ENCODE results near the gene CLIC3.

CLIC3 gene

DNA sequence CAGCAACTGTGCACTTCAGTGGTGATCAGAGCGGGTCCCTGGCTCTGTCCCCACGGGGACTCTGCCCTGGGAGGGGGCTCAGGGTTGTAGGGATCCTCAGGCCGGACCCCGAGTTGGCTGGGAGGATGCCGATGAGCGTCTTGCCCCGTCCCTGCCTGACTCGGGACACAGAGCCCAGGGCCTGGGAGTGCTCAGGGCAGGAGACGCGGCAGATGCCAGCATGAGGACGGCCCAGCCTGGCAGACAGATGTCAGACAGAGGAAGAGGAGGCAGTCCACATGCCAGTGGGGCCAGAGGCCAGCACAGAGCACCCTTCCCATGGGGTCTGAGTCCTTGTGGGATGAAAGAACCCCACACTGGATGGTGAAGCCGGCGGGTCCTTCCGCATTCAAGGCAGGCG, 33.0 kb downstream of the CLIC3 start:
- DNase-seq, result no peak

DNA sequence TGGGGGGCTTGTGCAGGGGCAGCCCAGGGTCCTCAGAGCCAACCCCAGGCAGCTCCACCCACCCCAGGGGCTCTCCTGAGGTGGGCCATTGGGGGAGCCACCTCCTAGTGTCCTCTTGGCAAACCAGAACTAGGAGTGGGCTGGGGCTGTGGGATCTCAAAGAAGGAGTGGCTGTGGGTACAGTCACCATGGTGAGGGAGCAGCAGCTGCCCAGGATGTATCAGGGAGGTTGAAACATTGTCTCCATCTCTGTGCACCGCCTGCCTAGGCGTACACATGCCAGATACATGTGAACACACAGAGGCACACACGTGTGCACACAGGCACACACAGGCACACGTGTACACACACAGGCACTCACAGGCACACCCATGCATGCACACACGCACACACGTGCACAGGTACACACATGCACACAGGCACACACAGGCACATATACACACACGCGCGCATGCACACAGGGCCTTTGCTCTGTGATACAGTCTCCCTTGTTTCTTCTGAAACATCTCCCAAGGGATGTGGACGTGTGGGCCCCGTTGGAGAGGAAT, 33.6 kb downstream of the CLIC3 start:
- DNase-seq, result no peak

DNA sequence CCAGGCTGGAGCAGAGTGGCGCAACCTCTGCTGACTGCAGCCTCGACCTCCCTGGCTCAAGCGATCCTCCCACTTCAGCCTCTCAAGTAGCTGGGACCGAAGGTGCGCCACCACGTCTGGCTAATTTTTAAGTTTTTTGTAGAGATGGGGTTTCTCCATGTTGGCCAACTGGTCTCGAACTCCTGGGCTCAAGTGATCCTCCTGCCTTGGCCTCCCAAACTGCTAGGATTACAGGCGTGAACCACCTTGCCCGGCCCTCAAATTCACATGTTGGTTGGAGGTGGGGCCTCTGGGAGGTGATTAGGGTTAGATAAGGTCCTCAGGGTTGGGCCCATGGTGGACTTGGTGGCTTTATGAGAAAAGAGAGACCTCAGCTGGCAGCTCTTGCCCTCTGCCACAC, 34.2 kb downstream of the CLIC3 start:
- DNase-seq, result no peak

DNA sequence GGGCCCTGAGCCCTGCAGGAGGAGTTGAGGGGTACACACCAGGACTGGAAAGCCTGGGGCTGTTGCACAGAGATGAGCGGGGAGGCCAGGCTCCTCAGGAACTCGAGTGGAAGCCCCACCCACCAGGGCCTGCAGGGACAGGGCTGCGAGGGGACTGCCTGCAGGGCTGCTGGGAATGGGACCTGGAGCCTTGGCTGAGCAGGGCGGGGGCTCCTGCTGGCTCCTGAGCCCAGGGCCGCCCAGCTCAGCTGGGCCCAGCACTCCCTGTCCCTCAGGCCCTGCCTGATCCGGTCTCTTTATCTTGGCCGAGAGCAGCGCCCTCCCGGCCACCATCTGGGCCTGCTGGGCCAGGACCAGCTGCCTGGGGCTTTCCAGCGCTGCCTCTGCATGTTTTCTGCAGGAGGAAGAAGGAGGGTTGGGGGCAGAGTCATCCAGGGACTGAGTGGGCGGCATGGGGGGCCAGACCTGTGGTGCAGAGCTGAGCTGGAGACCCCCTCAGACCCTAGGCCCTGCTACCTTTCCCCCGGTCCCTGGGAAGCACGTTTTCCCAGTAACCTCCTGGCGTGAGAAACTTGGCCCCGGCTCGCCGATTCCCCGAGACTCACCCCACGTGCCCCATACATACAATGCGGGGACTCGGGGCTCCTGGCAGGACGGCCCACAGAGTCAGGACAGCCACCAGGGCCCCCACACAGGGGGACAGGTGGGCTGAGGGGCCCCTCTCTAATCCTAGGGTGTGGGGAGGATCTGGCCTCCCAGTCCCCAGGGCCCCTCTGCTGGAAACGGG, 34.9 kb downstream of the CLIC3 start:
- DNase-seq, result no peak

DNA sequence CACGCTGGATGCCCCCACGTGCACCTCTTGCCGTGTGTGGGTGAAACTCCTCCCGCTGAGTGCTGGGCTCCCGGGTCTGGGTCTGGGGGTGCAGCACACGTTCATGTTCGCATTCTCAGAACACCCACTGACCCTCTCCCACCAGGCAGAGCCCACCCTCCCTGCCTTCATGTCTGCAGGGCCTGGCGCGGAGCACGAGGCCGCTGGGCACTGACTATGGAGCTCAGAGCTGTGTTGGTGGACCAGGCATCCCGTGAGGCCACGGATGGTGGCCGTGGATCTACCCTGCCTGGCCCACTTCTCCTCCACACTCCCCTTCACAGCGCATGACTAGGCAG, 35.5 kb downstream of the CLIC3 start:
- DNase-seq, result no peak

DNA sequence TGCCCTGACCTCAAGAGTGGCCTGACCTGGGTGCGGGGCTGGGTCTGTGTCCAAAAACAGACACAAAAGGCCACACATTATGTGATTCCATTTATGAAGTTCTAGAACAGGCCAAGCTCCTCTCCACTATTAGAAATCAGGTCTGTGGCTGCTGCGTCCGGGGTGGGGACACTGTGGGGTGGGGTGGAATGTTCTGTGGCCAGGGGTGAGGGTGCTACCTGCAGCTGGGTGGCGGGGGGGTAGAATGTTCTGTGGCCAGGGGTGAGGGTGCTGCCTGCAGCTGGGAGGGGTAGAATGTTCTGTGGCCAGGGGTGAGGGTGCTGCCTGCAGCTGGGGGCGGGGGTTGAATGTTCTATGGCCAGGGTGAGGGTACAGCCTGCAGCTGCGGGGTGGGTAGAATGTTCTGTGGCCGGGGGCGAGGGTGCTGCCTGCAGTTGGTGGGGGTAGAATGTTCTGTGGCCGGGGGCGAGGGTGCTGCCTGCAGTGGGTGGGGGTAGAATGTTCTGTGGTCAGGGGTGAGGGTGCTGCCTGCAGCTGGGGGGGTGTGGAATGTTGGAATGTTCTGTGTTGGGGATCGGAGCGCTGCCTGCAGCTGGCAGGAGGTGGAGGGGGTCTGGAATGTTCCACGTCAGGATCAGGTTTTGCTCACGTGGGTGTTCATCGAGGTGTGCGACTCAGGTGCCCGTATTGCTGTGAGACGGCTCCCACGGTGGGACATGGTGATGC, 36.0 kb downstream of the CLIC3 start:
- DNase-seq, result no peak

DNA sequence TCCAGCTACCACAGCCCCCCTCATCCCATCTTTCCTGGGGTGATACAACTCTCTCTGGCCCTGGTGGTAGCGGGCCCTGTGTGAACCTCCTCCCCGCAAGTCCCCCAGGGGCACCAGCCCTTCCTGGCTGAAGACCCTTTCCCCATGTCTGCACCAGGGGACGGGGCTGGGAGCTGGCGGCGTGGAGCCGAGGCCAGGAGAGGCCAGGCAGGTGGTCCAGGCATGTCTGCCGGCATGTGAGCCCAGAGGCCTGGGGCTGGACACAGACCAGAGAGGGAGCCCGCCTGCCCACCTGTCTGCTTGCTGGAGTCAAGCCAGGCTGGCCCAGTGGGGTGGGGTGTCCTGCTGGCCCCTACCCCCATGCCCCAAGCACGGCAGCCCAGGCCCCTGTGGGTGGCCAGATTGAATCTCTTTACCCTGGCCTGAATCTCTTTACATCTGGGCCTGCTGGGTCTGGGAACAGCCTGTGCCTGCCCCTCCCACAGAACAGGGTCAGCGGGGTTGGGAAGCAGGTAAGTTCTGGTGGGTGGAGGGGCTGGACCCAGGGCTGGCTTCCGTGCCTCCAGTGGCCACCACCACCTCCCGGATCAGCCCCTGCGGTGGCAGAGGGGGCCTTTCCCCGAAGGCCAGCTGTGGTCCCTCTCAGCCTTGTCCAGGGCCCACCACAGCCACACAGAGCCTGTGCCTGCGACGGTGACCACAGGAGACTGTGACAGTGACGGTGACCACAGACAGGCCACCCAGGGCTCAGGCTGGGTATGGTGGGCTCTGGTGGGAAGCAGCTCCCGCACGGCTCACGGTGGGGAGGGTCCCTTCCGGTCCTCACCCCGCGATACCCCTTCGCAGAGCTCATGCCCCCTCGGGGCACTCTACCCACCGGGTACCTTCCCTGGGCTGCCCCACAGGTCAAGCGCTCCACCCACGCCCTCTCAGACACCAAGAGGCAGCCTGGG, 37.2 kb downstream of the CLIC3 start:
- DNase-seq, result no peak

DNA sequence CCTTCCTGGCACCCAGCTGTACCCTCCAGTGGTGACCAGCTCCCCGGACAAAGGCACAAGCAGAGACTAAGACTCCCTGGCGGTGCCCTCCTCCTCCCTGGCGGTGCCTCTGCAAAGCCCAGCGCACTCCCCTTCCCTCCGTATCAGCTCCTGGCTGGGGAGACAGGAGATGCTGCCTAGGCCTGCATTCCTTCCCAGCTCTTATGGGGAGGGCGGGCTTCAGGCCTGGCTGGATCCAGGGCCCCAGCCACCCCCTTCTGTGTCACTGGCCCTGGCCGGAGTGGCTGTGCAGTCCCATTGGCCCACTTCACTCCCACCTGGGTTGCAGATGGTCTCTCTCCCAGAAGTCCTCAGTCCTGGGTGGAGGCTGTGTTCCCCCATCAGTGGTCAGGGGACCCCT, 37.9 kb downstream of the CLIC3 start:
- no peak for DNase-seq

DNA sequence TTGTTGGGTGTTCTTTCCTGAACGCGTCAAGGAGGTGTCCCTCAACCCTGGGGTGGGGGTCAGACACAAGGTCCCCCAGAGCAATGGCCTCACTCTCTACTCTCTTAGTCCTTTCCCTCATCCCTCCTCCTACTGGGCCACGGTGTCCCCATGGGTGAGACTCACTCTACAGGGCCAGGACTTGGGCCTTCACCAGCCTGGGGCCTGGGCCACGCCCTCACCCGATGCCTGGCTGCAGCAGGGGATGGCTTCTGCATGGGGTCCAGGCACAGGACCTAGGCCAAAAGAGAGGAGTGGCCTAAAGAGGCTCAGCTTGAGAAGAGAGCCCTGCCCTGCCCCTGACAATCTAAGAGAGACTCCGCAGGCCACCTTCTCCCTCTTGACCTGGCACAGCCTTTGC, 38.5 kb downstream of the CLIC3 start:
- no peak for DNase-seq

DNA sequence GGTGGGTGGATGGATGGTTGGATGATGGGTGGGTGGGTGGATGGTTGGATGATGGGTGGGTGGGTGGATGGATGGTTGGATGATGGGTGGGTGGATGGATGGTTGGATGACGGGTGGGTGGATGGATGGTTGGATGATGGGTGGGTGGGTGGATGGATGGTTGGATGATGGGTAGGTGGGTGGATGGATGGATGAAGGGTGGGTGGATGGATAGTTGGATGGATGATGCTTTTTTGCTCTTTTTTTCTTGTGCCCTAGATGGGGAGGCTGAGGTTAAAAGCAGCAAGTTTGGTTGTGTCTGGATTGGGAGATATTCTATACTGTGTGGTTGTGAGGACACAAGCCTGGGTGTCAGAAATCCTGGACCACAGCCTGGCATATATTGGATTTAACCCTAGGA, 38.9 kb downstream of the CLIC3 start:
- DNase-seq, result no peak

DNA sequence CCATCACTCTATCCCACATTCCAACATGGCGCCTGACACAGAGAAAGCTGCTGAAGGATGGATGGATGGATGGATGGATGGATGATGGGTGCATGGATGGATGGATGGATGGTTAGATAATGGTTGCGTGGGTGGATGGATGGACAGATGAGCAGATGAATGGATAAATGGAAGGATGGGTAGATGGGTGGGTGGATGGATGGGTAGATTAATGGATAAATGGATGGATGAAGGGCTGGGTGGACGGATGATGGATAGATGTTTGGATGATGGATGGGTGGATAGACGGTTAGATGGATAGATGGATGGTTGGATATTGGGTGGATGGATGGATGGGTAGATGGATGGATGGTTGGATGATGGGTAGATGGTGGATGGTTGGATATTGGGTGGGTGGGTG, 39.8 kb downstream of the CLIC3 start:
- no peak for DNase-seq

DNA sequence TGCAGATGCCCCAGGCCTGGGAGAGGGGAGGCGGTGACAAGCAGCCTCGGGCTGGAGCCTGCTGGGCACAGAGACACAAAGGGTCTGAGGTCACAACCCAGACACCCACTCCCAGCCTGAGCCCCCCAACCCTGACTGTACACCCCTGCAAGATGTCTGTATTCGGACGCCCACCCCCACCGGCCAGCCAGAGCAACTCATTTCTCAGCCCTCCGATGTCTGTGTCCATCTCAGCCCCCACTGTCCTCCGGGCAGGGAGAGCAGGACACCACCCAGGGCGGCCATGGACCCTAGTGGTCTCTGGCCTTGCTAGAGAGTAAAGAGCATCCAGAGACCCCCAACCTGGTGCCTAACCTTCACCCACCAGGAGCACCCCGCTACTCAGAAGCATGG, 40.4 kb downstream of the CLIC3 start:
- no peak for DNase-seq

DNA sequence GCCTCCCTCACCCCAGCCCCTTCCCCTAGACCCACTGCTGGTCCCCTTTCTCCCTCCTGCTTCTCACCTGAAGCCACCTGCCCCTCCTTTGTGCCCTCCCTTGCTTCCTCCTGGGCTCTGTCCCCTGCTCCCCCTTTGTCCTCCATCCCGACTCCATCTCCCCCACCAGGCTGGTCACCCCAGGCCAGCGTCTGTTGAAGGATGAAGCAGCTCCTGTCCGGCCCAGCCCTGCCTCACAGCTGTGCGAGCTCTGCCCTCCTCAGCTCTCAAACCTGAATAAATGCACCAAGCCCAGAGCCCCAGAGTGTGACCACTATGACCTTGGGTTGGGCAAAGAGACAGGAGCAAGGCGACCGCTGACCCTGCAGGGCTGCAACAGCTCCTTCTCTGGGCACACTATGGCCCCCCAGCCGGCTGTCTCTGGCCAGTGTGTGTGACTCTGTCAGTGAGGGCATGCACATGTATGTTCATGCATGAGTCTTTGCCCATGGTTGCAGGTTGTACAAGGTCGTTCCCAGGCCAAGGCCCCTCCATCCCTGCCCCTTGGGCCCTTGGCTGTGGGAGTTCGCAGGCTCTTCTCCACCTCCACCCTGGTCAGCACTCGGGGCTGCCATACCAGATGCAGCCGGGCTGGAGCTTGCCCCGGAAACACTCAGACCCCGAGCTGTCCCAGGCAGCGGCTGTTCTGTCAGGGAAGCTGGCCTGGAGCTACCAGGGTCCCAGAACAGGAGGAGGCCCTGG, 41.0 kb downstream of the CLIC3 start:
- no peak for DNase-seq

DNA sequence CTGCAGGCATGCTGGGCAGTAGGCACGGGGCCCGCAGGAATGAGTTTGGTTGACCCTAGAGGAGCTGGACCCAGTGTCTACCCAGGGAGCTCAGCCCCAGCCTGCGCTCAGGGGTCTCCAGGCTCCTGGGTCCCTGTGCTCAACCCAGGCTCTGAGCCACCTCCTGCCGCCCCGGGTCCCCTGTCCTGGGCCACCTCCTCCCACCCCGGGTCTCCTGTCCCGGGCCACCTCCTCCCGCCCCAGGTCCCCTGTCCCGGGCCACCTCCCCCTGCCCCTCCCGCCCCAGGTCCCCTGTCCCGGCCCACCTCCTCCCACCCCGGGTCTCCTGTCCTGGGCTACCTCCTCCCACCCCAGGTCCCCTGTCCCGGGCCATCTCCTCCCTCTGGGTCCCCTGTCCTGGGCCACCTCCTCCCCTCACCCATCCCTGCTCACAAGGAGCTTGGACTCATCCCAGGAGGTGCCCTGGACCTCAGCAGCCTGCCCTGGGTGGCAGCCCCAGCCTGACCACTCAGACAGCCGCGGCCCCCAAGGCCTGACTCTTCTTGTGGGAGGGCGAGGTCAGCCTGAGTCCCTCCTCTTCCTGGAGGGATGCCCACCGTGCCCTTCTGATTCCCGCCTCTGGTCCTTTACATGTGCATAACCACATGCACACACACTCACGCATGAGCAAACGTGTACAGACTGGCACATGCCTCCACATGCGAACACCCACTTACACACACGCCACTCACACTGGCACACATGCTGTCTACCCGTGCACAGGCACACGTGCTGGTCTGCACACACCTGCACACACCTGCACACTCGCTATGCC, 41.9 kb downstream of the CLIC3 start:
- no peak for DNase-seq

DNA sequence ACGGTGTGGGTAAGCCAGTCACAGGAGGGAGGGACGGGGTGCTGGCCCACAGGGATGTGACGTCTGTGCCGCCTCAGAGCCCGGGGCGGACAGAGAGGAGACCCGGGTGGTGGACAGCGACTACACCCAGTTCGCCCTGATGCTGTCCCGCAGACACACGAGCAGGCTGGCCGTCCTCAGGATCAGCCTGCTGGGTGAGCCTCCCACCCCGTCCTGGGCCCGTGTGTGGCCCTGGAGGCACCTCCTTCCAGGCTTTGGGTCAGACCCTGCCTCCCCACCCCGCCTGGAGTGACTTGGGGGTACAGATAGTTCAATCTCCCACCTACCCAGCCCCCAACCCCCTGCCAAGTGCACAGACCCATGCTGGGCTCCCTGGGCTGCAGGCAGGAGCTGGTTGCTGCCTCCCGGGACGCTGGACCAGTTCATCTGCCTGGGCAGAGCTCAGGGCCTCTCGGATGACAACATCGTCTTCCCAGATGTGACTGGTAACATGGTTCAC, 42.5 kb downstream of the CLIC3 start:
- DNase-seq, result no peak

DNA sequence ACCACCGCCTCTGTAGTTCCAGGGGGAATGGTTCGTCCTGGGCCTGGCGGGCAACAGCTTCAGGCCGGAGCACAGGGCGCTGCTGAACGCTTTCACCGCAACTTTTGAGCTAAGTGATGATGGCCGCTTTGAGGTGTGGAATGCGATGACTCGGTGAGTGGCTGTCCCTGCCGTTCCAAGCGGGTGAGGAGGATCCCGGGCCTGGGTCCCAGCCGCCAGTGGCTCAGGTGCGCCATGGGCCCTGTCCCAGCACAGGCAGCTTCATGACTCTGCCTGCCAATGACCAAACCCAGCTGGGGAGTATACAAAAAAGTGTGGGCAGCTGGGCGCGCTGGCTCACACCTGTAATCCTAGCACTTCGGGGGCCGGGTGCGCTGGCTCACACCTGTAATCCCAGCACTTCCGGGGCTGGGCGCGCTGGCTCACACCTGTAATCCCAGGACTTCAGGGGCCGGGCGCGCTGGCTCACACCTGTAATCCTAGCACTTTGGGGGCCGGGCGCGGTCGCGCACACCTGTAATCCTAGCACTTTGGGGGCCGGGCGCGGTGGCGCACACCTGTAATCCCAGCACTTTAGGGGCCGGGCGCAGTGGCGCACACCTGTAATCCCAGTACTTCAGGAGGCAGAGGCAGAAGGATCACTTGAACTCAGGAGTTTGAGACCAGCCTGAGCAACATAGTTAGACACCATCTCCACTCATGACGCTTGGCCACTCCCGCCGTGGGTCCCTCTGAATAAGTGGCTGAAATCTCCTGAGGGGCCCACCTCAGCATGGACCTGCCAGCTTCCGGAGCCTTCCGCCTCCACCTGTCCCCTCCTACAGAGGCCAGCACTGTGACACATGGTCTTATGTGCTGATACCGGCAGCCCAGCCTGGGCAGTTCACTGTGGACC, 43.2 kb downstream of the CLIC3 start:
- DNase-seq, result no peak

DNA sequence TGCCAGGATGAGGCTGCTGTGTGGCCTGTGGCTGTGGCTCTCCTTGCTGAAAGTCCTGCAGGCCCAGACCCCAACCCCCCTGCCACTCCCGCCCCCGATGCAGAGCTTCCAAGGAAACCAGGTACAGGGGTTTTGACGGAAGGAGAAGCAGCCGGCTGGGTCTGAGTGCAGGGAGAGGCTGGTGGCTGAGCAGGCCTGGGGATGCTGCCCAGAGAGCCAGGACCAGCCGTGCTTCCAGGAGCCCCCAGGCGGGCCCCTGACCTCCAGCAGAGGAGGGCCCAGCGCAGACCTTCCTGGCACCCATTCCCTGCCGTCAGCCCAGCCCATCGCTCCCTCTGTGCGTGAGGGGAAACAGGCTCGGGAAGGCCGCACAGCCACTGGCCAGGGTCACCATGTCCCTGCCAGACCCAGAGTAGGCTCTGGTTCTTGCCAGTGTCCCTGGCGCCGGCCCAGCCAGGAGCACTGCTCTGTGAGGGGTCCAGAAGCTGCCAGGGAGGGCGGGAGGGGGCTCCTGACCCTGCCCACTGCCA, 44.0 kb downstream of the CLIC3 start:
- peak; percentile 38 for DNase-seq

DNA sequence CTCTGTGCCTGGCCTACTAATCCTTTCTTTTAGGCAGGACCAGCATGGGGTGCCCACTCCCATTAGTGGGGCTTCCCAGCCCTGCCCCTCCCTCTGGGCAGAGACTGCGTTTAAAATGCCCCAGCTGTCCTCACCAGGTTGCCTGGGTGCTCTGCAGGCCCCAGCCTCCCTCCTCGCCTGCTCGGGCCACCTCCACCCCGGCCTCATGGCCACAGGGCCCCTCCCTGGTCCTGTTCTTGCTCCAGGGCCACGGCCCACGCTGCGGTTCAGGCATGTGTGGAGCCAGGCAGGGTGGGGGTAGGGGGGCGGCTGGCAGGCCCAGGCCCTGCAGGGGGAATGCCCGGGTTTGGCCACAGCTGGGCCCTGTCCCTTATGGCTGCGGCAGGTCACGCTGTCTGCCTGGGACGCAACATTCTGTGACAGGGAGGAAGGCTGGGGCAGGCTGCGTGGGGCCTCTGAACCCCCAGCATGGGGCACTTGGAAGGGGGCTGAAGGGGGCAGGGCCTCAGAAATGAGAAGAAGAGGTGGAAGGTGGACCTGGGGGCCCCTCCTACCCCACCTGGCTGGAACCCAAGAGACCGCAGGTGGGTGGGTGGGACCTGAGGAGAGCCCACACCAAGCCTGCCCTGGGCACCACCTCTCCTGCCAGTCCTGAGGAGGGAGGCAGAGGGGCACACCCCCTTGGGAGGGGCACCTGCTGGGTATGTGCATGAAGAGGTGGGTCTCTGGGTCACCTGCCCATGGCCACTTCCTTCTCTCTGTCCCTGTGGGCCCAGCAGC, 44.6 kb downstream of the CLIC3 start, which contains the start of gene LCN12:
Gene LCN12 (plus strand): TSS at position 733 of the 780 bp plus-strand sequence. CDS start 55 bp downstream, outside the sequence.
- DNase-seq, result peak; percentile 38

DNA sequence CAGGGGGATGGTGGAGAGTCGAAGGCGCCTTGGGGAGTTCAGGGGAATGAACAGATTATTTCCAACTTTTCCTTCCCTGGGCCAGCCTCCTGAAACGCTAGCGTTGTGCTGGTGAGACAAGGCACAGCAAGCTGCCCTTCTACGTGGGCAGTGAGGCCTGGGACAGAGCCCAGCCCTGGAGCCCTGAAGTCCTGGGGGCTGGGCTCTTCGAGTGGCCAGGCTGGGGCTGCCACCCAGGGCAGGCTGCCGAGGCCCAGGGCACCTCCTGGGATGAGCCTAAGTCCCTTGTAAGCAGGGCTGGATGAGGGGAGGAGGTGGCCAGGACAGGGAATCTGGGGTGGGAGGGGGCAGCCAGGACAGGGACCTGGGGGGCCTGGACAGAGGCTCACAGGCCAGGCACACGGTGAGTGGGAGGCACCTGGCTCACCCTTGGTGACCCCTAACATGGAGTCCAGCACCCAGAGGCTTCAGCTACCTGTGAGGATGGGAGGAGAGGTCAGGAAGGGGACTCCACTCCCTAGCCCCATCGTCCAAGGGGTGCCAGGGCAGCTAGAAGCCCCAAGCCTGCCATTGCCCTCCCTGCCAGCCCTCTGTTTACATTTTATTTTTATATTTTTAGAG, 45.6 kb downstream of the CLIC3 start:
- no peak for DNase-seq

Data from DMS79 treated with DMSO at 0.1 percent for 48 hours (cell line).